ENCODE data around the gene THSD1. TPM values are rescaled to one million over a fixed set of nuclear protein-coding genes. Genes with fewer than 3 reads are reported as not detected.
A peak's percentile ranks its signal among the peaks of the same experiment; 100 is the strongest.

THSD1 gene
- polyA plus RNA-seq, 1 of the 3 experiments (the other 2 are of a cell fraction) = 8.9 TPM

DNA sequence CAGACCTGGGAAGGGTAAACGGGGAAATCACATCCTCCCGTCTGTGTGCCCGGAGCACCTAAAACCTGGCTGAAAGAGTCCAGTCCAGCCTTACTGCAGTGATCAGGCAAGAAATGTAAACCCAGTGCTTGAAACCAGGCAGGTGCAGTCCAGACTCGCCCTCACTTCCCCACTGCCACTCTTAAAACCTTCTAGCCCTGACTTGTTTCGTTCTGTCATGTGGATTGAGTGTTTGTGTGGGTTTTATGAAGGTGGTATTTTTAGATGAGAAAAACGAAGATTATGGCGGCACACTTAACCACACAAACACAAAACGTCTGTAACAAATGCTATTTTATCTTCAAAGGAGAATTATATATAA is 48.5 kb upstream of the THSD1 start:
- Histone ChIP-seq H3K36me3 (replicated peaks in 1 of 2; ENCODE audit: control insufficient read depth in 1 of 2, insufficient read depth in 2 of 2, low read length in 1 of 2) (peaks cover 3 to 9% of the 10 kb centered on the region in 2 experiments), H3K27ac (ENCODE audit: low read depth in 2 of 2, low read length in 1 of 2) (peak overlapping the region; percentile 77 to 92), H3K4me1 (ENCODE audit: control insufficient read depth in 1 of 2, insufficient read depth in 2 of 2, low read depth in 1 of 2, low read length in 1 of 2) (peaks cover 8 to 11% of the 10 kb centered on the region in 2 experiments; a peak in 3 of 4 replicates), H2AFZ (ENCODE audit: low read depth) (peak overlapping the region; percentile 94), H3K4me3 (ENCODE audit: low read depth in 2 of 2, low read length in 1 of 2) (peak overlapping the region; percentile 82 to 86), H3F3A (replicated peaks; ENCODE audit: insufficient read depth) (no peaks in the 10 kb centered on the region), H3K4me2 (peak overlapping the region; percentile 80), H3K9me3 (no peaks in the 10 kb centered on the region), H4K20me1 (ENCODE audit: insufficient read depth) (no peaks in the 10 kb centered on the region), H3K9me2 (no peaks in the 10 kb centered on the region), H3K27me3 (ENCODE audit: insufficient read depth) (no peaks in the 10 kb centered on the region), H3K79me2 (ENCODE audit: insufficient read depth) (peaks cover 46% of the 10 kb centered on the region), H3K9ac (peak overlapping the region; percentile 66)
- CTCF ChIA-PET = no interaction called here
- POLR2A ChIA-PET = no interaction called here
- 13% methylated on average over 8 of the region's 8 CpGs for WGBS (ENCODE audit: low lambda C conversion rate)
- DNase-seq = peak; percentile 34
- TF ChIP-seq JUND (IDR thresholded peaks at IDR 0.05) (no peak), EP300 (IDR thresholded peaks at IDR 0.05; ENCODE audit: borderline replicate concordance in 1 of 2, low read depth in 1 of 2, low read length in 1 of 2) (no peak), RXRA (IDR thresholded peaks at IDR 0.05; ENCODE audit: borderline replicate concordance, low read depth) (no peak), FOSL2 (IDR thresholded peaks at IDR 0.05; ENCODE audit: borderline replicate concordance, low read depth) (no peak), TCF12 (IDR thresholded peaks at IDR 0.05) (no peak), NRF1 (IDR thresholded peaks at IDR 0.05; ENCODE audit: low read depth, low read length) (no peak), TAF1 (IDR thresholded peaks at IDR 0.05; ENCODE audit: borderline replicate concordance, low read depth, low read length) (no peak), SMC3 (IDR thresholded peaks at IDR 0.05; ENCODE audit: low read depth, low read length) (no peak), RCOR1 (IDR thresholded peaks at IDR 0.05; ENCODE audit: low read length) (no peak), MXI1 (IDR thresholded peaks at IDR 0.05; ENCODE audit: low read depth, low read length) (no peak), TEAD4 (IDR thresholded peaks at IDR 0.05; ENCODE audit: borderline replicate concordance, insufficient read depth) (no peak), FOXJ3 (CRISPR knock-in tag; IDR thresholded peaks at IDR 0.05) (no peak), POLR2AphosphoS5 (IDR thresholded peaks at IDR 0.05; ENCODE audit: low read depth, low read length) (no peak), MEF2A (IDR thresholded peaks at IDR 0.05; ENCODE audit: borderline replicate concordance, low read depth) (no peak)
- TF ChIP-seq, protein P1, sequence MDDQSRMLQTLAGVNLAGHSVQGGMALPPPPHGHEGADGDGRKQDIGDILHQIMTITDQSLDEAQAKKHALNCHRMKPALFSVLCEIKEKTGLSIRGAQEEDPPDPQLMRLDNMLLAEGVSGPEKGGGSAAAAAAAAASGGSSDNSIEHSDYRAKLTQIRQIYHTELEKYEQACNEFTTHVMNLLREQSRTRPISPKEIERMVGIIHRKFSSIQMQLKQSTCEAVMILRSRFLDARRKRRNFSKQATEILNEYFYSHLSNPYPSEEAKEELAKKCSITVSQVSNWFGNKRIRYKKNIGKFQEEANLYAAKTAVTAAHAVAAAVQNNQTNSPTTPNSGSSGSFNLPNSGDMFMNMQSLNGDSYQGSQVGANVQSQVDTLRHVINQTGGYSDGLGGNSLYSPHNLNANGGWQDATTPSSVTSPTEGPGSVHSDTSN (IDR thresholded peaks at IDR 0.05) = no peak

DNA sequence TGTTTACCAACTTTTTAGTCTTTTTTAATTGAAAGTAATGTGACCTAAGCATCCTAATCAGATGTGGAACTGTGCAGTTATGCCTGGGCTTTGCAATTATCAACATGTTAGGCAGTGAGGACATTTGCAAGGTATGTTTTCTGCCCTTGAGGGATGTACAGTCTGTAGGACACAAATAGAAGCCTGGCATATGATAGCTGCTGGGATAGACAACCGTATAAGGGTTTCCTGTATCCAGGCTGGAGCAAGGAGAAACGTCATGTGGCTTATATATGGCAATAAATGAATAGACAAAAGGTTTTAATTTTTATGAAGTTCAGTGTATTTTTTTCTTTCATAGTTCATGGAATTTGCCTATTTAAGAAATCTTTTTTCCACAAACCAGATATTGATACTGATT is 46.5 kb upstream of the THSD1 start:
- Histone ChIP-seq H3K36me3 (replicated peaks in 1 of 2; ENCODE audit: control insufficient read depth in 1 of 2, insufficient read depth in 2 of 2, low read length in 1 of 2) (peaks cover 0 to 3% of the 10 kb centered on the region in 2 experiments), H3K27ac (ENCODE audit: low read depth in 2 of 2, low read length in 1 of 2) (no peak overlapping the region), H2AFZ (ENCODE audit: low read depth) (no peak overlapping the region), H4K20me1 (ENCODE audit: insufficient read depth) (no peaks in the 10 kb centered on the region), H3K4me1 (ENCODE audit: control insufficient read depth in 1 of 2, insufficient read depth in 2 of 2, low read depth in 1 of 2, low read length in 1 of 2) (peaks cover 6 to 20% of the 10 kb centered on the region in 2 experiments; a peak in 3 of 4 replicates), H3K9ac (no peak overlapping the region), H3K9me3 (no peaks in the 10 kb centered on the region), H3K4me2 (no peak overlapping the region), H3F3A (replicated peaks; ENCODE audit: insufficient read depth) (no peaks in the 10 kb centered on the region), H3K9me2 (no peaks in the 10 kb centered on the region), H3K4me3 (ENCODE audit: low read depth in 2 of 2, low read length in 1 of 2) (no peak overlapping the region), H3K27me3 (ENCODE audit: insufficient read depth) (no peaks in the 10 kb centered on the region), H3K79me2 (ENCODE audit: insufficient read depth) (peaks cover 46% of the 10 kb centered on the region)
- ChIA-PET CTCF (interaction anchor here (3.1 to 6.9 kb wide), 2 partner anchors 13 to 110 kb away, joined by 65 to 159 read pairs; no protein-coding TSS in a partner anchor), POLR2A (no interaction called here)
- TF ChIP-seq EZH2phosphoT487 (IDR thresholded peaks at IDR 0.05; ENCODE audit: borderline replicate concordance, low read depth) = no peak
- no peak for DNase-seq
- 85% methylated on average over 2 of the region's 2 CpGs for WGBS (ENCODE audit: low lambda C conversion rate)

Data from SK-N-SH (cell line).